GM19238 (cell line): ENCODE measurements around the gene PBX4.
A peak's percentile ranks its signal among the peaks of the same experiment; 100 is the strongest.
"Not testable (repeated sequence)": the region's sequence is repeated elsewhere in the genome, so short reads cannot be mapped to it uniquely, and the experiment has no call there.

Experiments used
- DNase-seq: peaks from one replicate; pipeline ENCODE4 v3.0.0; 2011; ENCODE audit warnings: low spot score; ENCODE audit not compliant: insufficient read length

Gene PBX4

GRCh38 chr19:19618219-19619051 lies at the start of gene PBX4:
Gene PBX4 (minus strand): TSS chr19:19618687. CDS start chr19:19618629, 58 bp downstream.
- peak; percentile 92 for DNase-seq

GRCh38 chr19:19665420-19665948 lies 47.0 kb upstream of the PBX4 start:
- DNase-seq: not testable (repeated sequence)

- DNase-seq: peak; percentile 79
Measured at GRCh38 chr19:19663256-19664120, 45.0 kb upstream of the PBX4 start, which contains the start of gene ATP13A1. Gene ATP13A1 (minus strand): TSS chr19:19663676. CDS start chr19:19663666, 10 bp downstream.

GRCh38 chr19:19662871-19663255 lies 44.4 kb upstream of the PBX4 start:
- DNase-seq: no peak

GRCh38 chr19:19662344-19662743 lies 43.9 kb upstream of the PBX4 start:
- DNase-seq: no peak

GRCh38 chr19:19661675-19662251 lies 43.3 kb upstream of the PBX4 start:
- DNase-seq: peak; percentile 73

GRCh38 chr19:19661141-19661674 lies 42.7 kb upstream of the PBX4 start:
- no peak for DNase-seq

GRCh38 chr19:19659646-19660245 lies 41.3 kb upstream of the PBX4 start:
- no peak for DNase-seq

- no peak for DNase-seq
Measured at GRCh38 chr19:19657397-19657783, 38.9 kb upstream of the PBX4 start.

GRCh38 chr19:19656451-19657396 lies 38.2 kb upstream of the PBX4 start:
- DNase-seq: no peak

- no peak for DNase-seq
Measured at GRCh38 chr19:19655641-19656343, 37.3 kb upstream of the PBX4 start.

- DNase-seq: no peak
Measured at GRCh38 chr19:19655051-19655594, 36.6 kb upstream of the PBX4 start.

GRCh38 chr19:19654441-19654840 lies 36.0 kb upstream of the PBX4 start:
- DNase-seq: no peak

GRCh38 chr19:19653597-19654147 lies 35.2 kb upstream of the PBX4 start:
- DNase-seq: no peak

- DNase-seq: no peak
Measured at GRCh38 chr19:19652482-19653295, 34.2 kb upstream of the PBX4 start.

- no peak for DNase-seq
Measured at GRCh38 chr19:19651076-19651475, 32.6 kb upstream of the PBX4 start.

GRCh38 chr19:19650331-19650730 lies 31.8 kb upstream of the PBX4 start:
- no peak for DNase-seq

GRCh38 chr19:19649580-19649995 lies 31.1 kb upstream of the PBX4 start:
- DNase-seq: no peak
